WTC11 (cell line): ENCODE data around the gene GALNT12.

Experiments
- CTCF ChIP-seq: fragments of 200-600 bp; IDR thresholded peaks from 2 replicates; pipeline ENCODE4 v1.8.0; 2022; ENCODE audit warnings: antibody characterized with exemption
- MYBL2 ChIP-seq: sonication (generic); formaldehyde crosslinking; IDR thresholded peaks from 2 replicates; pipeline ENCODE4 v1.8.1; 2023; ENCODE audit warnings: mild to moderate bottlenecking, moderate library complexity, missing genetic modification reagents
- NR2C2 ChIP-seq: sonication (generic); formaldehyde crosslinking; IDR thresholded peaks from 2 replicates; pipeline ENCODE4 v1.8.0; 2022; ENCODE audit warnings: mild to moderate bottlenecking, missing genetic modification reagents
- ZNF263 ChIP-seq: sonication (generic); formaldehyde crosslinking; IDR thresholded peaks from 2 replicates; pipeline ENCODE4 v1.8.1; 2022; ENCODE audit warnings: low read depth, mild to moderate bottlenecking, moderate library complexity, missing genetic modification reagents
- ZNF423 ChIP-seq: fragments of 250-450 bp; sonication (Bioruptor Pico); IDR thresholded peaks from 2 replicates; pipeline ENCODE4 v2.1.2; 2022; ENCODE audit warnings: mild to moderate bottlenecking, moderate library complexity
- TF ChIP-seq, protein P1 (sequence below): sonication (generic); formaldehyde crosslinking; IDR thresholded peaks from 2 replicates; pipeline ENCODE4 v1.8.0; 2023; ENCODE audit warnings: missing genetic modification reagents
- TF ChIP-seq, protein P2 (sequence below): sonication (generic); formaldehyde crosslinking; IDR thresholded peaks from 2 replicates; pipeline ENCODE4 v1.8.1; 2022; ENCODE audit warnings: missing genetic modification reagents, borderline replicate concordance

DNA sequence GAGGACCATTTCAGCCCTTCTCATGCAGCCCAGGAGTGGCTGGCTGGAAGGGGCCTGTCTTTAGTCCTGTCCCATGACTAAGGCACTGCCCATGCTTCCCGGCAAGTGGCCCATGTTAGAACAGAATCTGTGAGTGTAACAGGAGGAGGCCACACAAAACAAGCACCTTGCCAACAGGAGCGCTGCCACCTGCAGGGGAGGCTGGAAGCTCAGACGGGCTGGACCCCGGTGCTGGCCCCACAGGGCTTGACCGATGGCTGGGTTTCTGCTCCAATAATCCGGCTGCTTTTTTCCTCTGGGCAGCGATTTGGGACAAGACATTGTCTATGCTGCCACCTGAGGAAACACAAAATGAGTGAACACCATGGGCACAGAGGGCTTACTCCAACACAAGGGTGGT is 39.6 kb upstream of the GALNT12 start:
- no peak for TF ChIP-seq CTCF
- no peak for TF ChIP-seq MYBL2 (CRISPR knock-in tag)
- TF ChIP-seq, protein P1, sequence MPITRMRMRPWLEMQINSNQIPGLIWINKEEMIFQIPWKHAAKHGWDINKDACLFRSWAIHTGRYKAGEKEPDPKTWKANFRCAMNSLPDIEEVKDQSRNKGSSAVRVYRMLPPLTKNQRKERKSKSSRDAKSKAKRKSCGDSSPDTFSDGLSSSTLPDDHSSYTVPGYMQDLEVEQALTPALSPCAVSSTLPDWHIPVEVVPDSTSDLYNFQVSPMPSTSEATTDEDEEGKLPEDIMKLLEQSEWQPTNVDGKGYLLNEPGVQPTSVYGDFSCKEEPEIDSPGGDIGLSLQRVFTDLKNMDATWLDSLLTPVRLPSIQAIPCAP, result no peak
- TF ChIP-seq, protein P2, sequence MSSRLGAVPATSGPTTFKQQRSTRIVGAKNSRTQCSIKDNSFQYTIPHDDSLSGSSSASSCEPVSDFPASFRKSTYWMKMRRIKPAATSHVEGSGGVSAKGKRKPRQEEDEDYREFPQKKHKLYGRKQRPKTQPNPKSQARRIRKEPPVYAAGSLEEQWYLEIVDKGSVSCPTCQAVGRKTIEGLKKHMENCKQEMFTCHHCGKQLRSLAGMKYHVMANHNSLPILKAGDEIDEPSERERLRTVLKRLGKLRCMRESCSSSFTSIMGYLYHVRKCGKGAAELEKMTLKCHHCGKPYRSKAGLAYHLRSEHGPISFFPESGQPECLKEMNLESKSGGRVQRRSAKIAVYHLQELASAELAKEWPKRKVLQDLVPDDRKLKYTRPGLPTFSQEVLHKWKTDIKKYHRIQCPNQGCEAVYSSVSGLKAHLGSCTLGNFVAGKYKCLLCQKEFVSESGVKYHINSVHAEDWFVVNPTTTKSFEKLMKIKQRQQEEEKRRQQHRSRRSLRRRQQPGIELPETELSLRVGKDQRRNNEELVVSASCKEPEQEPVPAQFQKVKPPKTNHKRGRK (CRISPR knock-in tag), result no peak
- no peak for TF ChIP-seq NR2C2 (CRISPR knock-in tag)
- TF ChIP-seq ZNF423 (CRISPR knock-in tag), result no peak
- no peak for TF ChIP-seq ZNF263 (CRISPR knock-in tag)
